ENCODE data around the gene RGS11.

The RGS11 gene

DNA sequence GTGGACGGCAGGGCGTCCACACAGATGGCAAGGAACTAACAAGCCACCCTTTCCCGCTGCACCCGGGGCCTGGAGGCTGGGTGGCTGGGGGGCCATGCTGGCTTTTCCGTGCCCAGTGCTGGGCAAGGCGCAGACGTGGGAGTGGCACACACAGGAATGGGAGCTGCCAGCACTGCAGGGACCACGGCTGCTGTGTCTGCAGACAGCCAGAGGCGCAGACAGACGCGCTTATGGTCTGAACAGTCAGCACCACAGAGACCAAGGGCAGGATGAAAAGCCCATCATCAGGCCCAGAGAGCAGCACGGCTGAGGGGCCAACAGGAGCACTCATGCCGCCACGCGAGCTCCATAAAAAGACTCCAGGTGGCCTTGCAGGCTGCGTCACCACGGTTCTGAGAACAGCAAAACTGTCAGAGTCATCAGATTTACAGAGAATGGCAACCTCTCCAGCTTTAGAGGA, 31.2 kb upstream of the RGS11 start:
- Mint-ChIP-seq H3K27me3 (no peaks in the 10 kb centered on the region), H3K4me1 (ENCODE audit: low read depth) (peaks cover 24% of the 10 kb centered on the region), H3K27ac (no peak overlapping the region), H3K36me3 (ENCODE audit: low read depth) (peaks cover 28% of the 10 kb centered on the region), H3K9me3 (no peaks in the 10 kb centered on the region), H3K4me3 (no peak overlapping the region)

DNA sequence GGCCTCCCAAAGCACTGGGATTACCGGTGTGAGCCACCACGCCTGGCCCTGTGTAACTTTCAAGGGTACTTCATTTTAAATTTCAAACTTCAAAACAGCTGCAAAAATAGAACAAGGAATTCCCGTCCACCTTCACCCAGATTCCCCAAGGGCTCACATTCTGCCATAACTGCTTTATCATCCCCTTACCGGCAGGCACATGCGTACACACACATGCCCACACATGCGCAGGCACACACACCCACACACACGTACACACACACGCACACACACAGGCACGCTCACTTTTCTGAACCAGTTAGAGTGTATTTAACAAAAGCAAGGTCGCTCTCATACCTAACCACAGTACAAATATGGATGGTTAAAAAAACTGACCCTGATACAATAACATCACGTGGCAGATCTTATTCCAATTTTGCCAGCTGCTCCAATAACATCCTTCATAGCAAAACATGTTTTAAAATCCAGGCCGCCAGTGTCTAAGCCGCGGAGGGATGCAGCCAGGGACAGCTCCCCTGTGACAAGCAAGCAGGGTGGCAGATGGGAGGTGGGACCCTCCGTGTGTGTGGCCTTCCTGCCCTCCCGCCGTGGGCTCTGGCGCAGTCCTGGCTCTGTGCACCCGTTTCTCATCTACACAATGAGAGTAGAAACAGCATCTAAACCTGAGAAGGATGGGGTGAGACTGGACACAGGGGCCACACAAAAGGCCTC, 30.3 kb upstream of the RGS11 start:
- H3K27ac Mint-ChIP-seq: no peak overlapping the region
- peaks cover 24% of the 10 kb centered on the region for H3K4me1 Mint-ChIP-seq (ENCODE audit: low read depth)
- peaks cover 28% of the 10 kb centered on the region for H3K36me3 Mint-ChIP-seq (ENCODE audit: low read depth)
- no peak overlapping the region for H3K4me3 Mint-ChIP-seq
- no peaks in the 10 kb centered on the region for H3K27me3 Mint-ChIP-seq
- H3K9me3 Mint-ChIP-seq: no peaks in the 10 kb centered on the region

DNA sequence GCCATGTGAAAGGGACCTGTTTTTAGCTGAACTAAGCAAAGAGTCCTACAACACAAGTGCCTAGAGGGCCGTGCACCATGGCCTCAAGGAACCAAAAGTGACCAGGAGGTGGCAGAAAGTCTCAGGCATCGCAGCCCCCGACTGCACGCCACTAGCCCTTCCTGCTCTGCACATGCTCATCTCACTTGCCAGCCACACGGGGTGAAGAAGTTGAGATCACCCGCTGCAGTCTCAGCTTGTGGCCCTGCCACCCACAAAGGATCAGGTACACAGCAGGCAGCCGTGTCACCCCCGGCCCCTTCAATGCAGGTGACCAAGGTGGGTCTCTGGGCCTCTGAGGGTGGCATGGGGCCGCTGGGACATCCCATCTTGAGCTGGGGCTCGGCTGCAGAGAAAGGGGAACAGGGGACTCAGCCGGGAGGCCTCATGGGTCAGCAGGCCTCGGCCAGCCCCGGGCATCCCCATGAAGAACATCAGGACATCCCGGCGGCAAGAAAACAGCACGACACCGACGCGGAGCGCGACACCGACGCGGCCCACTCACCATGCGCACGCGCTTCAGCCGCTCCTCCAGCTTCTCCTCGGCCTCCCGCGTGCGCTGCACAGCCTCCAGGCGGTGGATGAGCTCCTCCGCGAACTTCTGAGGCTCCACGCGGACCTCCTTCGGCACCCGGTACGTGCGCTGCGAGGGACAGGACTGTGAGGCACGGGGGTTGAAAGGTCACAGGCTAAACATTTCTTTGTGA, 28.2 kb upstream of the RGS11 start:
- peaks cover 12% of the 10 kb centered on the region for H3K4me1 Mint-ChIP-seq (ENCODE audit: low read depth)
- no peaks in the 10 kb centered on the region for H3K9me3 Mint-ChIP-seq
- H3K36me3 Mint-ChIP-seq (ENCODE audit: low read depth): peaks cover 24% of the 10 kb centered on the region
- no peak overlapping the region for H3K4me3 Mint-ChIP-seq
- H3K27ac Mint-ChIP-seq: no peak overlapping the region
- H3K27me3 Mint-ChIP-seq: no peaks in the 10 kb centered on the region

DNA sequence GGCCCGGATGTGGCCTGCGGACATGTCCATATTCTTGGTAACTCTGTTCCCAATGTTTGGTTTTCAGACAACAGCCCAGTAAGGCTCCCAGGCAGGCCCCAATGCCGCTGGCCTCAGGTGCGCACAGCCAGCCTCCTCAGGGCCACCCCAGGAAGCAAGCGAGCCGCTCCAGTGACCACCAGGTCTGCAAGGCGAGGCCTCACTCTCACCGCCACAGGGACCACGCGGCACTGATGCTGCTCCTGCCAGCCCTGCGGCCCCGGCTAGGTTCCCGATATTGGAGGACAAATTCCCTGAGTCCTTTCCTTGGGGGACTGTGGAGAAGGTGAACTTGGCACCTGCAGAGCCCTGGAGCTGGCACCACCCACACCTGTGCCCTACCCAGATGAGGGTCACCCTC, 26.2 kb upstream of the RGS11 start:
- Mint-ChIP-seq H3K4me1 (ENCODE audit: low read depth) (no peaks in the 10 kb centered on the region), H3K36me3 (ENCODE audit: low read depth) (peaks cover 21% of the 10 kb centered on the region), H3K27me3 (no peaks in the 10 kb centered on the region), H3K4me3 (no peak overlapping the region), H3K27ac (no peak overlapping the region), H3K9me3 (no peaks in the 10 kb centered on the region)

DNA sequence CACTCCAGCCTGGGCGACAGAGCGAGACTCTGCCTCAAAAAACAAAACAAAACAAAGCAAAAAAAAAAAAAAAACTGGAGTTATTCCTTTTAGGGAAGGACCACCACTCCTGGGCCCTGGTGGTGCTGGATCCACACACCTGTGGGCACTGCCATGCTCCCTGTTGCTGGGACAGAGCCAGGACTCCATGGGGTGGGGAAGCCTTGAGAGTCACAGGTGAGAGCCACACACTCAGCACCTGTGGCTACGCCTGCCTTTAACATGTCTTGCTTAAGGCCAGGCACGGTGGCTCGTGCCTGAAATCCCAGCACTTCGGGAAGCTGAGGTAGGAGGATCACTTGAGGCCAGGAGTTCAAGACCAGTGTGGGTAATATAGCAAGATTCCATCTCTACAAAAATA, 25.5 kb upstream of the RGS11 start:
- Mint-ChIP-seq H3K4me3 (no peak overlapping the region), H3K4me1 (ENCODE audit: low read depth) (no peaks in the 10 kb centered on the region), H3K9me3 (no peaks in the 10 kb centered on the region), H3K36me3 (ENCODE audit: low read depth) (peaks cover 19% of the 10 kb centered on the region), H3K27me3 (no peaks in the 10 kb centered on the region), H3K27ac (no peak overlapping the region)

DNA sequence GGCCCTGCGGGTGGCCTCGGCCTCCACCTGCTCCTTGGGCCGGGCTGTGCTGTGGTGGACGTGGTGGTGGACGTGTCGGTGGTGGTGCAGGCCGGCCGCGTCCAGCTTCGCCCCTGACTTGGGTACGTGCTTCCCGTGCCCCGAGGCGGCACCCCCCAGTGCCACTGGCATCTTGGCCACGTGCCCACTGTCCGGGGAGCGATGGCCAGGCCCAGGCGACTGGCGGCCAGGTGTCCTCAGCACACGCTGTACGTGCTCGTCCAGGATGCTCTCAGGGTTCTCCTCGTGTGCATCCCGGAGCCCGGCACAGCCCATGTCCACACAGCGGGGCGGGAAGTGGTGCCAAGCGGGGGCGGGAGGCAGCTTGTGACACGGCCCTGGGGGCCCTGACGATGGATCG, 22.1 kb upstream of the RGS11 start:
- Mint-ChIP-seq H3K4me3 (no peak overlapping the region), H3K27me3 (no peaks in the 10 kb centered on the region), H3K4me1 (ENCODE audit: low read depth) (no peaks in the 10 kb centered on the region), H3K9me3 (no peaks in the 10 kb centered on the region), H3K27ac (no peak overlapping the region), H3K36me3 (ENCODE audit: low read depth) (peaks cover 5% of the 10 kb centered on the region)

DNA sequence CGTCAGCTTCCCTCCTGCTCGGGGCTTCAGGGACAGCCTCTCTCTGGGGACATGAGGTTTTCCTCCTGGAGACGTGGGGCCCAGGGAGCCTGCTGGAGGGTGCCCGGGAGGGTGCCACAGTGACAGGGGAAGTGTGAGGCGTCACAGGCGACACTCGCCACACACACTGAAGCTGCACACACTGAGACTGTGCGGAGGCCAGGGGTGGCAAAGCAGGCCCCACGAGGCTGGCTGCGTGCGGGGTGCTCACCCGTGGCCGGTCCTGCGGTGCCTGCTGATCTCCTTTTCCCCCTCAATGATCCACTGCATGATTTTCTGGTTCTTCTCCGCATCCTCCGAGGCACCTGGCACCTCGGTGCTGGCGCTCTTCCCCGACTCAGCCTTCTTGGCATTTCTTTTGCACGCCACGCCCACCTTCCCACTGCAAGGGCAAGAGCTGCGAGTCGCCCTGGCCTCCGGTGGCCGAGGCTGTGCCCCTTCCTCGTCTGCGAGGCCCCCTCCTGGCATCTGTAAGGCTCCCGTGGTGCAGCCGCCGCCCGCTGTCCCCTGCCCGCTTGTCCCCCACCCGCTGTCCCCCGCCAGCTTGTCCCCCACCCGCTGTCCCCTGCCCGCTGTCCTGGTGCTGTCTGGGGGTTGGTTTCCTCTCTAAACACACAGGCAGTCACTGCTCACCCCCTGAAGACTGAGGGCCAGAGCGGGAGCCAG, 21.2 kb upstream of the RGS11 start:
- Mint-ChIP-seq H3K4me3 (no peak overlapping the region), H3K9me3 (no peaks in the 10 kb centered on the region), H3K27ac (no peak overlapping the region), H3K36me3 (ENCODE audit: low read depth) (peaks cover 4% of the 10 kb centered on the region), H3K4me1 (ENCODE audit: low read depth) (no peaks in the 10 kb centered on the region), H3K27me3 (no peaks in the 10 kb centered on the region)

DNA sequence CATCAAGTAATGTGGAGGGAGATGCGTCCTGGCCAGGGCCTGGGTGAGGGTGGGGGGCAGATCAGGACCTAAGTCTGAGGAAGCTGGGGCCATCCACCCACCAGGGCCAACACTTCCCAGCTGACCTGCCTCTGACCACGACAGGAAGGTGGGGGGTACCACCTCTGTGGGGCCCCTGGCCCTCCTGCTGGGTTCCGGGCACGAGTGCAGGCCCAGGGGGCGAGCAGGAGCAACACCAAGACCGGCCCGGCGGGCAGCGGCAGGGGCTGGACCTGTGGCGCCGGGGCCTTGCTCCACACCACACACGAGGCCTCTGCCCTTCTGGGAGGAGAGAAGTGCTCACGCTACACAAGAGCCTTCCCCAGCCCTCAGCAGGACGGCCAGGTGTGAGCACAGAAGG, 20.5 kb upstream of the RGS11 start:
- Mint-ChIP-seq H3K9me3 (no peaks in the 10 kb centered on the region), H3K27ac (no peak overlapping the region), H3K36me3 (ENCODE audit: low read depth) (peaks cover 4% of the 10 kb centered on the region), H3K4me3 (no peak overlapping the region), H3K27me3 (no peaks in the 10 kb centered on the region), H3K4me1 (ENCODE audit: low read depth) (no peaks in the 10 kb centered on the region)

DNA sequence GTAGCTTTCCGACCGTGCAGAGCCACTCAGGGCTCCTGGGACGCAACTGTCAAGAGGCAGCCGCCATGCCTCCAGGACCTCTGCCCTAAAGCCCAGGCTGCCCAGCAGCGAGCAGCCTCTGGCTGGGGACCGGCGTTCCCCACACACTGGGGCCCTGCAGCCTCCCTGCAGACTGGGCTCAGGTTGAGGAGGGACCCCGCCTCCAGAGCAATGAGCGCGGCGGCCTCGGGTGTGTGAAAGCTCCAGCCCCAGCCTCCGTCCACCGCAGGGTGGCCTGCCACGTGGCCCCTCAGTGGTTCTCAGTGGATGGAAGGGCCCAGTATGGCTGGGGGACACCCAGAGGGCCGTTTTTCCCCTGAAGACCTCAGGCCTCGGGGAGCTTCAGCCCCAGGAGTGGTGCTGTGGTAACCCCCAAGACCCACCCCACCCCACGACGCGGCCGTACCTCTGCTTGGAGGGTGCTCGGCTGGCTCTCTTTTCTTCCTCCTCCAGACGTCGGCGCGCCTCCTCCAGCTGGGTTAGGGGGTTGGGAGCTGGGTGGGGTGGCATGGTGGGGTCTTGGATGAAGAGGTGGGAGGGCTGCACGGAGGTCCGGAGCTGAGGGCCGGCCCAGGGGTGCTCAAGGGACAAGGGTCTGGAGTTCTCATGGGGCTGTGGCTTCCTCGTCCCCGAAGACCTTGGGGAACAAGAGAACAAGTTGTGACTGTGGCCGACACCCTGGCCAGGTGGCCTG, 17.5 kb upstream of the RGS11 start:
- no peak overlapping the region for H3K4me3 Mint-ChIP-seq
- H3K9me3 Mint-ChIP-seq: no peaks in the 10 kb centered on the region
- no peaks in the 10 kb centered on the region for H3K27me3 Mint-ChIP-seq
- peaks cover under 1% of the 10 kb centered on the region for H3K36me3 Mint-ChIP-seq (ENCODE audit: low read depth)
- no peak overlapping the region for H3K27ac Mint-ChIP-seq
- H3K4me1 Mint-ChIP-seq (ENCODE audit: low read depth): no peaks in the 10 kb centered on the region

DNA sequence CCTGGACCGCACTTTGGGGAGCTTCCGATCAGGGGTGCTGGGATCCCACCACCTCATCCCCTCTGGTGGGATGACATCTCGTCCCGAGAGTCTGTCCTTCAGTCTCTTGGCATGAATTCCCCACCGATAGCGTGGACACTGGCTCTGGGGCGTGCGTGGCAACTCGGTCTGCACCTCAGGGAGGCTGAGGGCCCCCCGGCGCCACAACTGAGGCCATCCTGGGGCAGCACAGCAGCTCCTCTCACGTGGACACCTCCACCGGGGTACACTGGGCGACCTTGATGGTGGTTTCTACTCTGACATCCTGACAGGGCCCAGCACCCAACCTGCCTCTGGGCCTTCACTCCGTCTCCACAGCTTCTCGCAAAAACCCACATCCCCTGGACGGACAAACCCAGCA, 15.8 kb upstream of the RGS11 start:
- Mint-ChIP-seq H3K36me3 (ENCODE audit: low read depth) (peaks cover 12% of the 10 kb centered on the region), H3K27ac (no peak overlapping the region), H3K27me3 (no peaks in the 10 kb centered on the region), H3K4me1 (ENCODE audit: low read depth) (no peaks in the 10 kb centered on the region), H3K4me3 (no peak overlapping the region), H3K9me3 (no peaks in the 10 kb centered on the region)

DNA sequence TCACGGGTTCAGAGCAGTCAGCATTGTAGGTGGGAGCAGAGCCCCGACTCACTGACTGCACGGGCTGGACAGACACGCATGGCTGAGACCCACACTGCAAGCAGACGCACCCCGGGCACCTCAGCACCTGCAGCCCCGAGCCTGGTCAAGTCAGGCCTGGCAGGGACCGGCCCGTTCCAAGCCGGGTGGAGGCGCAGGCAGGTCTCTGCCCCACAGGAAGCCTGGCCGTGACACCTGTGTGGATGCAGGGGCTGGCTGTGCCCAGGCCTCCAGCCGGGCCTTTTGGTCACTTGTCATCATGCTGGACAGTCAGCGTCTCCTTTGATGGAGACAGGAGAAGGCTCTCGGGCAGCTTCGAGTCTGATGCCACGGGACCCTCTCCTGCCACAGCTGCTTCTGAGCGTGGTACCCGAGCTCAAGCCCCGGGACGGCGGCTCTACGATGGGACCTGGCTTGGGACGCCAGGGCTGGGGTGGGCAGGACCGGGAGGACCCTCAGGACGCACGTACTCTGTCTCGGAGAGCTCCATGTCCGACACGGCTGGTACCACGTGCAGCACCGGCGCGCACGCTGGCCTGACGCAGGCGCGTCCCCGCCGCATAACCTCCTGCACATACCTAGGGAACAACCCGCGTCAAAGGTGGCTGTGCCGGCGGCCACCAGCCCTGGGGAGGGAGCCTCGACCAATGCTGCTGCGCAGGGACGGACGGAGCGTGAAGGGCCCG, 15.1 kb upstream of the RGS11 start:
- H3K27me3 Mint-ChIP-seq: no peaks in the 10 kb centered on the region
- no peaks in the 10 kb centered on the region for H3K4me1 Mint-ChIP-seq (ENCODE audit: low read depth)

DNA sequence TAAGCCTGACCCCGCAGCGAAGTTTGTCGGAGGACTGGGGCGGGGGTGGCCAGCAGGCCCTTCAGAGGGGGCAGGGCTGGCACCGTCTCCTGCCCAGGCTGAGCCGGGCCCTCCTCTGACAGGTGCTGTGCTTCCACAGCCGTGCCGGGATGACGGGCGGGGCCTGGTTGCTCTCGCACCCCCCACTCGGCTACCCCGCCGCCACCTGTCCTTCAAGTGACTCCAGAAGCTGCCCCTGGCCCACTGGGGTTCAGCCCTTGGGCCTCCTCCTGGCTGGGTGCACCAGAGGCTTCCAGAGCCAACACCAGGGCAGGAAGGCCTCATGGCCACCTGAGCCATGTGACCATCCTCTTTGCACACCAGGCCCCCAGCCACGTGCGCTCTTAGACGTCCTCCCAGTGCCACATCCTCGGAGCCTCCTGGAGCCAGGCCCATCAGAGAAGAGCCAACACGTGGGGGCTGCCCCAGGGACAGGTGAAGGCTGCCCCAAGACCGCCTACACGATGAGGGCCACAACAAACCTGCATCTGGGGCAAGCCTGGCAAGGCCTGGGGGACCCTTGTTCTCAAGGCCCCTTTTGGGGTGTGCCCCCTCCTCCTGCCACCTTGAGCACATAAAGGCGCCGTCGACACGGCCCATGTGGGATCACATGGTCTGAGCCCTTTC, 14.4 kb upstream of the RGS11 start:
- peaks cover 16% of the 10 kb centered on the region for H3K36me3 Mint-ChIP-seq (ENCODE audit: low read depth)
- H3K27ac Mint-ChIP-seq: no peak overlapping the region
- no peaks in the 10 kb centered on the region for H3K9me3 Mint-ChIP-seq

More for the DNA sequence above, 15.1 kb upstream of the RGS11 start:
- Mint-ChIP-seq H3K27ac (no peak overlapping the region), H3K9me3 (no peaks in the 10 kb centered on the region), H3K36me3 (ENCODE audit: low read depth) (peaks cover 16% of the 10 kb centered on the region), H3K4me3 (no peak overlapping the region)

DNA sequence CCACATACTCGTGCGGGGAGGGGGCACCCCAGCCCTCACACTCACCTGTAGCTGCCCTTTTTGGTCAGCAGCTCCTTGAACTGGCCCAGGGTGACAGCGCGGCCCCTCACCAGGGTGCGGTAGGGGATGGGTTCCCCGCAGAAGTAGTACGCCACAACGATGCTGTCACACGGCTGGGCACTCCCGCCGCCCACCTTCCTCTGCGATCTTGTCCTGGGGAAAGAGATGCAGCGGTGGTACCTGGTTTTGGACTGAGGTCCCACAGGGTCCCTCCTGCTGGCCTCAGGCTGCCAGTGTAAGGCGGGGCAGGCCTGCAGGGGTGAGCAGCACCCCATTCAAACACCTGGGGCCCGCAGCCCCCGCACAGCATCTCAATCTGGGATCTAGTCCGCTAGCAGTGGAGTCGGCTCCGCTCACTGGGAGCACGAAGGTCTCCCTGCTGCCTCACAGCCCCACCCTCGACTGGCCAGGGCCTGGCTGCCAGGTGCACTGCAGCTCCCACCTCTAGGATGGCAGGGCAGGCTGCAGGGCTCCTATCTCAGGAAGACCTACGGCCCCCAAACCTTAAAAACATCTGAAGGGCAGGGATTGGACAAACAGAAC, 13.8 kb upstream of the RGS11 start:
- Mint-ChIP-seq H3K4me1 (ENCODE audit: low read depth) (no peaks in the 10 kb centered on the region), H3K9me3 (no peaks in the 10 kb centered on the region), H3K27me3 (no peaks in the 10 kb centered on the region), H3K36me3 (ENCODE audit: low read depth) (peaks cover 16% of the 10 kb centered on the region), H3K4me3 (no peak overlapping the region), H3K27ac (no peak overlapping the region)

More for the DNA sequence above, 14.4 kb upstream of the RGS11 start:
- Mint-ChIP-seq H3K27me3 (no peaks in the 10 kb centered on the region), H3K4me1 (ENCODE audit: low read depth) (no peaks in the 10 kb centered on the region), H3K4me3 (no peak overlapping the region)
